ENCODE data around the gene LBH. TPM values are rescaled to one million over a fixed set of nuclear protein-coding genes. Genes with fewer than 3 reads are reported as not detected.

The LBH gene
- total RNA-seq, 1 experiment from 2014 or later, result 1.1 TPM

GRCh38 chr2:30302566-30302965 lies 71.2 kb downstream of the LBH start:
- Mint-ChIP-seq H3K27me3 (ENCODE audit: insufficient read depth, unreplicated experiment) (no peaks in the 10 kb centered on the region), H3K4me1 (ENCODE audit: insufficient read depth, unreplicated experiment) (no peaks in the 10 kb centered on the region), H3K9me3 (ENCODE audit: unreplicated experiment) (no peaks in the 10 kb centered on the region), H3K4me3 (ENCODE audit: unreplicated experiment) (no peak overlapping the region), H3K36me3 (ENCODE audit: insufficient read depth, unreplicated experiment) (no peaks in the 10 kb centered on the region), H3K27ac (ENCODE audit: low read depth, unreplicated experiment) (no peak overlapping the region)
- BruUV-seq (replicated peaks), result no TSS peak
- DNase-seq (ENCODE audit: unreplicated experiment), result no peak
- intact Hi-C loops (cut with micrococcal nuclease), result no loop called here
- TF ChIP-seq CTCF (IDR thresholded peaks at IDR 0.05; ENCODE audit: unreplicated experiment), result no peak
- POLR2A ChIA-PET, result no interaction called here
- CTCF ChIA-PET, result no interaction called here

GRCh38 chr2:30303095-30303494 lies 71.8 kb downstream of the LBH start:
- Mint-ChIP-seq H3K9me3 (ENCODE audit: unreplicated experiment) (no peaks in the 10 kb centered on the region), H3K4me3 (ENCODE audit: unreplicated experiment) (no peak overlapping the region), H3K27ac (ENCODE audit: low read depth, unreplicated experiment) (no peak overlapping the region), H3K27me3 (ENCODE audit: insufficient read depth, unreplicated experiment) (no peaks in the 10 kb centered on the region), H3K4me1 (ENCODE audit: insufficient read depth, unreplicated experiment) (no peaks in the 10 kb centered on the region), H3K36me3 (ENCODE audit: insufficient read depth, unreplicated experiment) (no peaks in the 10 kb centered on the region)
- ChIA-PET CTCF (no interaction called here), POLR2A (no interaction called here)
- DNase-seq (ENCODE audit: unreplicated experiment), result no peak
- no peak for TF ChIP-seq CTCF (IDR thresholded peaks at IDR 0.05; ENCODE audit: unreplicated experiment)
- BruUV-seq (replicated peaks), result no TSS peak
- intact Hi-C loops (cut with micrococcal nuclease), result no loop called here

GRCh38 chr2:30305235-30305634 lies 73.9 kb downstream of the LBH start:
- no peak overlapping the region for H3K4me3 Mint-ChIP-seq (ENCODE audit: unreplicated experiment)
- H3K36me3 Mint-ChIP-seq (ENCODE audit: insufficient read depth, unreplicated experiment), result no peaks in the 10 kb centered on the region
- H3K27me3 Mint-ChIP-seq (ENCODE audit: insufficient read depth, unreplicated experiment), result no peaks in the 10 kb centered on the region
- POLR2A ChIA-PET, result no interaction called here
- H3K4me1 Mint-ChIP-seq (ENCODE audit: insufficient read depth, unreplicated experiment), result no peaks in the 10 kb centered on the region
- H3K9me3 Mint-ChIP-seq (ENCODE audit: unreplicated experiment), result no peaks in the 10 kb centered on the region
- DNase-seq (ENCODE audit: unreplicated experiment), result no peak
- H3K27ac Mint-ChIP-seq (ENCODE audit: low read depth, unreplicated experiment), result no peak overlapping the region
- CTCF ChIA-PET, result interaction anchor here (0.7 kb wide), 1 partner anchor 168 kb away, joined by 6 read pairs; no protein-coding TSS in a partner anchor
- BruUV-seq (replicated peaks), result no TSS peak
- intact Hi-C loops (cut with micrococcal nuclease), result no loop called here
- no peak for TF ChIP-seq CTCF (IDR thresholded peaks at IDR 0.05; ENCODE audit: unreplicated experiment)

GRCh38 chr2:30306522-30306921 lies 75.2 kb downstream of the LBH start:
- BruUV-seq (replicated peaks), result no TSS peak
- intact Hi-C loops (cut with micrococcal nuclease), result no loop called here

More at GRCh38 chr2:30306522-30306921, 75.2 kb downstream of the LBH start:
- H3K9me3 Mint-ChIP-seq (ENCODE audit: unreplicated experiment), result no peaks in the 10 kb centered on the region
- no peak overlapping the region for H3K4me3 Mint-ChIP-seq (ENCODE audit: unreplicated experiment)
- DNase-seq (ENCODE audit: unreplicated experiment), result no peak
- POLR2A ChIA-PET, result no interaction called here
- no peaks in the 10 kb centered on the region for H3K27me3 Mint-ChIP-seq (ENCODE audit: insufficient read depth, unreplicated experiment)
- TF ChIP-seq CTCF (IDR thresholded peaks at IDR 0.05; ENCODE audit: unreplicated experiment), result no peak
- CTCF ChIA-PET, result no interaction called here
- H3K27ac Mint-ChIP-seq (ENCODE audit: low read depth, unreplicated experiment), result no peak overlapping the region
- H3K4me1 Mint-ChIP-seq (ENCODE audit: insufficient read depth, unreplicated experiment), result no peaks in the 10 kb centered on the region
- no peaks in the 10 kb centered on the region for H3K36me3 Mint-ChIP-seq (ENCODE audit: insufficient read depth, unreplicated experiment)
